Measurements from ENCODE around the gene METTL1. TPM values are rescaled to one million over a fixed set of nuclear protein-coding genes. Genes with fewer than 3 reads are reported as not detected.

The METTL1 gene

GRCh38 chr12:57719777-57720605 is 51.9 kb downstream of the METTL1 start:
- Histone ChIP-seq H4K8ac (ENCODE audit: low read length) (no peak overlapping the region), H3K79me1 (replicated peaks; ENCODE audit: low read length, poor library complexity, severe bottlenecking) (no peaks in the 10 kb centered on the region), H3K14ac (ENCODE audit: low read length in 2 of 2) (no peak overlapping the region), H2BK15ac (ENCODE audit: low read depth, poor library complexity, severe bottlenecking) (no peak overlapping the region), H3K4me2 (ENCODE audit: low read length, poor library complexity, severe bottlenecking) (no peak overlapping the region), H3K9me3 (ENCODE audit: control insufficient read depth, low read length) (no peaks in the 10 kb centered on the region), H2BK120ac (ENCODE audit: low read depth, low read length) (no peak overlapping the region), H3K23ac (ENCODE audit: low read length in 2 of 2) (no peak overlapping the region), H3K36me3 (ENCODE audit: control insufficient read depth in 1 of 2, insufficient read depth in 2 of 2, low read depth in 1 of 2, low read length in 2 of 2) (peaks cover 59 to 64% of the 10 kb centered on the region in 2 experiments), H2BK12ac (ENCODE audit: low read length in 2 of 2) (no peak overlapping the region), H3K4me1 (ENCODE audit: control insufficient read depth, insufficient read depth, low read depth, low read length) (peaks cover 3% of the 10 kb centered on the region), H2BK5ac (ENCODE audit: low read depth, low read length, poor library complexity, severe bottlenecking) (no peak overlapping the region), H3K4me3 (ENCODE audit: insufficient read depth in 1 of 2, low read depth in 1 of 2, low read length in 2 of 2) (no peak overlapping the region), H3K27me3 (ENCODE audit: control insufficient read depth in 1 of 2, insufficient read depth in 1 of 2, low read length in 2 of 2) (peaks cover 10 to 13% of the 10 kb centered on the region in 2 experiments), H4K91ac (ENCODE audit: low read length) (no peak overlapping the region), H3K27ac (ENCODE audit: low read length, poor library complexity, severe bottlenecking) (no peak overlapping the region), H3K9ac (ENCODE audit: low read length) (no peak overlapping the region), H2AFZ (ENCODE audit: low read depth, low read length) (no peak overlapping the region), H2AK5ac (ENCODE audit: low read length, severe bottlenecking) (no peak overlapping the region), H3K18ac (ENCODE audit: low read depth in 1 of 2, low read length in 2 of 2) (no peak overlapping the region), H3K4ac (ENCODE audit: low read depth in 1 of 2, low read length in 2 of 2) (no peak overlapping the region)
- no peak for DNase-seq
- WGBS = 95% methylated on average over 20 of the region's 20 CpGs

- no peak overlapping the region for H3K27ac ChIP-seq (ENCODE audit: low read length, poor library complexity, severe bottlenecking)
- over 99% methylated on average over 14 of the region's 15 CpGs for WGBS
- H4K91ac ChIP-seq (ENCODE audit: low read length) = no peak overlapping the region
- no peak overlapping the region for H2BK5ac ChIP-seq (ENCODE audit: low read depth, low read length, poor library complexity, severe bottlenecking)
- H4K8ac ChIP-seq (ENCODE audit: low read length) = no peak overlapping the region
- H3K79me1 ChIP-seq (replicated peaks; ENCODE audit: low read length, poor library complexity, severe bottlenecking) = no peaks in the 10 kb centered on the region
- H3K4me2 ChIP-seq (ENCODE audit: low read length, poor library complexity, severe bottlenecking) = no peak overlapping the region
- H3K27me3 ChIP-seq (ENCODE audit: control insufficient read depth in 1 of 2, insufficient read depth in 1 of 2, low read length in 2 of 2) = peaks cover 0 to 2% of the 10 kb centered on the region in 2 experiments
- H3K23ac ChIP-seq (ENCODE audit: low read length in 2 of 2) = no peak overlapping the region
- DNase-seq = no peak
- peaks cover 3% of the 10 kb centered on the region for H3K4me1 ChIP-seq (ENCODE audit: control insufficient read depth, insufficient read depth, low read depth, low read length)
- no peak overlapping the region for H3K14ac ChIP-seq (ENCODE audit: low read length in 2 of 2)
- H2BK12ac ChIP-seq (ENCODE audit: low read length in 2 of 2) = no peak overlapping the region
- no peak overlapping the region for H3K18ac ChIP-seq (ENCODE audit: low read depth in 1 of 2, low read length in 2 of 2)
- no peak overlapping the region for H3K4ac ChIP-seq (ENCODE audit: low read depth in 1 of 2, low read length in 2 of 2)
- no peak overlapping the region for H3K9ac ChIP-seq (ENCODE audit: low read length)
- H3K36me3 ChIP-seq (ENCODE audit: control insufficient read depth in 1 of 2, insufficient read depth in 2 of 2, low read depth in 1 of 2, low read length in 2 of 2) = peaks cover 64 to 70% of the 10 kb centered on the region in 2 experiments
- H2BK120ac ChIP-seq (ENCODE audit: low read depth, low read length) = no peak overlapping the region
- no peaks in the 10 kb centered on the region for H3K9me3 ChIP-seq (ENCODE audit: control insufficient read depth, low read length)
- H2BK15ac ChIP-seq (ENCODE audit: low read depth, poor library complexity, severe bottlenecking) = no peak overlapping the region
- H2AFZ ChIP-seq (ENCODE audit: low read depth, low read length) = no peak overlapping the region
- no peak overlapping the region for H2AK5ac ChIP-seq (ENCODE audit: low read length, severe bottlenecking)
- H3K4me3 ChIP-seq (ENCODE audit: insufficient read depth in 1 of 2, low read depth in 1 of 2, low read length in 2 of 2) = no peak overlapping the region
Observed at GRCh38 chr12:57718641-57719528, 53.0 kb downstream of the METTL1 start.

Small RNA genes within 50 kb of the gene (small RNA-seq; reads per million reads assigned to genes)
- gene RNU6-1083P (ENCODE audit: low read depth) = not detected

Data from mesenchymal stem cell (in vitro differentiated cells and primary cell).